Activated CD4-positive, alpha-beta memory T cell treated with anti-CD3 and anti-CD28 coated beads, Interleukin-2, amount 10 ng/mL, durations not matched to agents 7 days and 5 days (primary cell): ENCODE data around the gene MVB12B. TPM values are rescaled to one million over a fixed set of nuclear protein-coding genes. Genes with fewer than 3 reads are reported as not detected.

ENCODE experiments used
- CTCF ChIA-PET: fragments of 350-600 bp; sonication (Branson Sonifier 250); formaldehyde crosslinking; loops from one replicate; lab custom pipeline; 2021; ENCODE audit warnings: antibody characterized with exemption, inconsistent platforms; lab: Charles Lee
- POLR2A ChIA-PET: fragments of 350-600 bp; sonication (Branson Sonifier 250); formaldehyde crosslinking; loops from one replicate; lab custom pipeline; 2021; ENCODE audit warnings: antibody characterized with exemption; lab: Charles Lee
- DNase-seq: peaks from one replicate; pipeline ENCODE4 v3.0.0-alpha.2; 2020
- H3K27ac Mint-ChIP-seq: one replicate; pipeline ENCODE4 v1.8.0; 2021; ENCODE audit warnings: mild to moderate bottlenecking, mixed read lengths
- H3K27me3 Mint-ChIP-seq: one replicate; pipeline ENCODE4 v1.8.0; 2021; ENCODE audit warnings: mixed read lengths
- H3K36me3 Mint-ChIP-seq: one replicate; pipeline ENCODE4 v1.8.0; 2021; ENCODE audit warnings: low read depth, mixed read lengths
- H3K4me1 Mint-ChIP-seq: one replicate; pipeline ENCODE4 v1.8.0; 2021; ENCODE audit warnings: mixed read lengths
- H3K4me3 Mint-ChIP-seq: one replicate; pipeline ENCODE4 v1.8.0; 2021; ENCODE audit warnings: mild to moderate bottlenecking, mixed read lengths
- H3K9me3 Mint-ChIP-seq: one replicate; pipeline ENCODE4 v1.8.0; 2021; ENCODE audit warnings: mixed read lengths
- total RNA-seq, 2 experiments: library from RNA; stranded (reverse); gene quantifications; one replicate each; pipeline ENCODE4 v1.2.3, GENCODE V29; 2021

MVB12B gene
- total RNA-seq, 2 experiments from 2014 or later, result 1.8 to 2.4 TPM

DNA sequence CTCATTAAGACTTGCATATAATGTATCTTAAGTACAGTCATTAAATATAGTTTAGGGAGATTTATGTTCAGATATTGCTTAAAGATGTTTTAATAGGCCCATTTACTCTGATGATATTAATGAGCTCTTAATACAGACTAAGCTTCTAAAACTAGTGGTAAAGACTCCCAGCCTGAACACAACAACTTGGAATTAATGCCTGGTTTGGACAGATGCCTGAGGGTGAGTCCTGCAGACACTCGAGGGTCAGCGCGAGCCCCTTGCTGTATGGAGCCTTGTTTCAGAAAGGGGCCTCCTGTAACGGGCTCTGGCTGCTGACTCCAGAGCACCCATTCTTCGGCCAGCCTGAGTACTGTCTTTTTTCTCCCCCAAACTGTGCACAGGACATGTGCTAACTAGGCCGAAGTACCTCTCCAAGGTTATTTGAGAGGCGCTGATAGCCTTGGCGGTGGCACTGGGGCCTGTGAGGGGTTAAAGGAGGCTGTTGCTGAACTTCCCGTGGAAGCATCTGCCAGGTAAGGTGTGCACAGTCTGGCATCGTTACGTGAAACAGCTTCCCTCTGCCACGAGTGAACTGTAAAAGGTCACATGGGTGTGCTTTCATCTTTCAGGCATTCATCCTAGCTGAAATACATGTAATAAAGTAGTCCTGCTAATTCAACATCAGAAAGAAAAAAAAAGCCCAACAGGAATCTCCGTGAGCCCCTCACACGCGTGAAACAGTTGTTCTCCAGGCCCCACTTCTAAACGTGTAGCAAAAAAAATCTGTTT, 113.4 kb downstream of the MVB12B start:
- no peak overlapping the region for H3K27ac Mint-ChIP-seq
- ChIA-PET CTCF (no interaction called here), POLR2A (interaction anchor here (1.5 kb wide), 1 partner anchor 31 kb away, joined by 5 read pairs; no protein-coding TSS in a partner anchor)
- peaks cover 7% of the 10 kb centered on the region for H3K4me1 Mint-ChIP-seq
- H3K9me3 Mint-ChIP-seq, result no peaks in the 10 kb centered on the region
- no peak overlapping the region for H3K4me3 Mint-ChIP-seq
- H3K36me3 Mint-ChIP-seq, result no peaks in the 10 kb centered on the region
- DNase-seq, result no peak
- peaks cover 9% of the 10 kb centered on the region for H3K27me3 Mint-ChIP-seq

DNA sequence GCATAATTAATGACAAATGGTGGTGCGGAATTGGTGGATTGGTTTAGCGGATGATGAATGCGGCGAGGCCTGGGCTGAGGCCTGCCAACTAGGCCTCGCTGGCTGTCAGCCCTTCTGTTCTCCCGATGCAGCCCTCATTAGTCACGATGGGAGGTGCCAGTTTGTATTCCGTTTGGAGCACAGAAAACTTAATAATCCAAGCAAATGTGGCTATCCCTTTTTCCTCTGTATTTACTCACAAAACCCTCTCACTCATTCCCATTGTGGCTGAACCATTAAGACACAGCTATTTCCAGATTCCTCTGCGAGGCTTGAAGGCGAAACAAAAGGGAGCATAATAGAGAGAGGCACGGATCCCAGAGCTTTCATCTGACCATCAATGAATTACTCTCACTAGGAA, 114.3 kb downstream of the MVB12B start:
- ChIA-PET CTCF (interaction anchor here (0.6 to 1.2 kb wide), 2 partner anchors 117 to 1904 kb away, joined by 3 read pairs; no protein-coding TSS in a partner anchor), POLR2A (no interaction called here)
- no peak overlapping the region for H3K27ac Mint-ChIP-seq
- H3K4me1 Mint-ChIP-seq, result peaks cover 7% of the 10 kb centered on the region
- H3K36me3 Mint-ChIP-seq, result no peaks in the 10 kb centered on the region
- no peak for DNase-seq
- no peaks in the 10 kb centered on the region for H3K9me3 Mint-ChIP-seq
- peaks cover 3% of the 10 kb centered on the region for H3K27me3 Mint-ChIP-seq
- no peak overlapping the region for H3K4me3 Mint-ChIP-seq

DNA sequence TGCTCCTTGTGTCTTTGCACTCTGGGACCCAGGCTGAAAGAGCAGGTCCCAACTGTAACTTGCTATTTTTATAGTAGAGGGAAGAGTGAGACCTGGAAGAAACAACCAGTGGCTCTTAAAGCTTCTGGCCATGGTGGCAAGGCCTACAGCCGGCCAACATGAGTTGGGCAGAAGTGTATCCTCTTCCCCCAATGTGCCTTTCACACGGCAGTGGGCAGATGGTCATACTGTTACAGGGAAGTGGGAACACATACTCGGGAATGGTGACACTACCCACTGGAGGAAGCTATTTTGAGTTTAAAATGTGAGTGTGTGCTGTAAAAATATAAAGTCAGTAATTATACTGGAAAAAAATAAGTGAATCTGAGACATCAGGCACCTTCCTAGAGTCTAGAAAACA, 116.0 kb downstream of the MVB12B start:
- ChIA-PET CTCF (interaction anchor here (0.5 to 1.4 kb wide), 2 partner anchors 115 to 1526 kb away, joined by 3 read pairs; no protein-coding TSS in a partner anchor), POLR2A (interaction anchor here (0.6 to 2.0 kb wide), 3 partner anchors 11 to 173 kb away, joined by 3 to 7 read pairs (median 4); no protein-coding TSS in a partner anchor)
- no peak overlapping the region for H3K27ac Mint-ChIP-seq
- H3K4me3 Mint-ChIP-seq, result no peak overlapping the region
- H3K36me3 Mint-ChIP-seq, result no peaks in the 10 kb centered on the region
- H3K4me1 Mint-ChIP-seq, result peaks cover 7% of the 10 kb centered on the region
- H3K9me3 Mint-ChIP-seq, result no peaks in the 10 kb centered on the region
- H3K27me3 Mint-ChIP-seq, result peaks cover 2% of the 10 kb centered on the region
- no peak for DNase-seq

DNA sequence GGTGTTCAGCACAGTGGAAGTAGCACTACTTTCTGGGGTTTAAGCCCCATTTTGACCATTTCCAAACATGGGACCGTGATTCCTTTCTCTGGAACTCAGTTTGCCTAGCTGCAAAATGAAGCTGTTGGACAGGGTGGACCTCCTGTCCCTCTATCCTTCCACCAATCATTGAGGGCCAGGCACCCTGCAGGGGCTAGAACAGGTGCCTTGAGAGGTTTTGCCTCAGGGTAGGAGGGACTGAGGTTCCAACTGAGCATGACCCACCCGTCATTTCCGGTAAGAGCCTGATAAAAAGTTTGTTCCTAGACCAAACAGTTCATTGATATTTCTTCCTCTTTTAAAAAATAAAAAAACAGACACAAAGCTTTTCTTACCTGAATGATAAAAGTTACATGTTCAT, 116.5 kb downstream of the MVB12B start:
- ChIA-PET CTCF (interaction anchor here (0.5 to 1.4 kb wide), 2 partner anchors 115 to 1526 kb away, joined by 3 read pairs; no protein-coding TSS in a partner anchor), POLR2A (interaction anchor here (1.4 to 2.0 kb wide), 2 partner anchors 11 to 27 kb away, joined by 4 to 7 read pairs; no protein-coding TSS in a partner anchor)

DNA sequence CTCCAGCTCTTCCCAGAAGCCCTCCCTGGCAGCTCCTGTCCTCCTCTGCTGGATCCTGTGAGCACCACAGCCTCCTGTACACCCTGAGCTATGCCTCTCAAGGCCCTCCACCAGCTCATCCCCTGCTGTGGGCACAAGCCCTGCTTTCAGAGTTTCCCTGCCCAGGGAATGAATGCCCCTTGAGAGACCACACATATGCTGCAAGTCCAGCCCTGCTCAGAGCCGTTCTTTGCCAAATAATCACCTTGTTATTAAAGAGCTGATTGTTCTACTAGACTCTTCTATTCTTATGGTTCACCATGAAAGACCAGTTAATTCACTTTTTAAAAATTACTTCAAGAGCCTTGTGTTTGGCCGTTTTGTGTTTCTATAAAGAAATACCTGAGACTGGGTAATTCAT, 121.5 kb downstream of the MVB12B start:
- Mint-ChIP-seq H3K4me1 (no peaks in the 10 kb centered on the region), H3K27me3 (peaks cover 3% of the 10 kb centered on the region), H3K4me3 (no peak overlapping the region), H3K27ac (no peak overlapping the region), H3K36me3 (no peaks in the 10 kb centered on the region), H3K9me3 (no peaks in the 10 kb centered on the region)
- POLR2A ChIA-PET, result no interaction called here
- CTCF ChIA-PET, result no interaction called here
- DNase-seq, result no peak

More for the DNA sequence above, 116.5 kb downstream of the MVB12B start:
- no peak overlapping the region for H3K27ac Mint-ChIP-seq
- H3K36me3 Mint-ChIP-seq, result no peaks in the 10 kb centered on the region
- no peaks in the 10 kb centered on the region for H3K9me3 Mint-ChIP-seq
- H3K27me3 Mint-ChIP-seq, result peaks cover 3% of the 10 kb centered on the region
- peaks cover 7% of the 10 kb centered on the region for H3K4me1 Mint-ChIP-seq
- no peak overlapping the region for H3K4me3 Mint-ChIP-seq
- no peak for DNase-seq

DNA sequence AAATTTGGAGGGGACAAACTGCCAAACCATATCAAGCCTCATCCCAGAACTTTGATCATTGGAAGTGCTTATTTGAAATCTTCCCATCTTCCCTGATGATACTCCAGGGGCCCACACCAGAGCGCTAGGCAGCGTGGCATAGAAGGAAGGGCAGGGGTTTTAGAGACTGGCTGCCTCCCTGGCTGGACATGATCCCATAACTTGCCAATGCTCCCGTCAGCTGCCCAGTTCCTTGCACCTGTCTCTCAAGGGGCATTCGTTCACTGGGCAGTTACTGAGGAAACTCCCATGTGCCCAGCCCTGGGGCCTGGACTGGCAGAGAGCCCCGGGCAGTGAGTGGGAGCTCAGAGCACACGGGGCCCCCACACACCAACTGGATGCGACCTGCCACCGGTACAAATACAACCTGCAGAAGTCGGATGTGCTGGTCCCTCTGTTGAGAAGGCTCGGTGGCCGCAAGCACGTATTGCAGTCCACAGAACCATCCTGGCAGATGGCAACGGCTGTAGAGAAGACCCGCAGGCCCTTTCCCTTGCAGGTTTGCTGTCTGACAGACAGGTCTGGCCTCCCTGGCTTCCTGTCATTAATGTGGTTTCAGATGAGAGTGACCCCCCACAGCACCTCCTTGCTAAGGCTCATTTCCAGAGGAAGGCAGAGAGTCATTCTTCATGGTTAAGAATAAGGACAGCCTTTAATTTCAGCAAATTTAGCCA, 122.4 kb downstream of the MVB12B start:
- POLR2A ChIA-PET, result no interaction called here
- Mint-ChIP-seq H3K27ac (no peak overlapping the region), H3K9me3 (no peaks in the 10 kb centered on the region), H3K27me3 (peaks cover 3% of the 10 kb centered on the region), H3K4me1 (no peaks in the 10 kb centered on the region), H3K4me3 (no peak overlapping the region), H3K36me3 (no peaks in the 10 kb centered on the region)
- CTCF ChIA-PET, result no interaction called here
- no peak for DNase-seq

DNA sequence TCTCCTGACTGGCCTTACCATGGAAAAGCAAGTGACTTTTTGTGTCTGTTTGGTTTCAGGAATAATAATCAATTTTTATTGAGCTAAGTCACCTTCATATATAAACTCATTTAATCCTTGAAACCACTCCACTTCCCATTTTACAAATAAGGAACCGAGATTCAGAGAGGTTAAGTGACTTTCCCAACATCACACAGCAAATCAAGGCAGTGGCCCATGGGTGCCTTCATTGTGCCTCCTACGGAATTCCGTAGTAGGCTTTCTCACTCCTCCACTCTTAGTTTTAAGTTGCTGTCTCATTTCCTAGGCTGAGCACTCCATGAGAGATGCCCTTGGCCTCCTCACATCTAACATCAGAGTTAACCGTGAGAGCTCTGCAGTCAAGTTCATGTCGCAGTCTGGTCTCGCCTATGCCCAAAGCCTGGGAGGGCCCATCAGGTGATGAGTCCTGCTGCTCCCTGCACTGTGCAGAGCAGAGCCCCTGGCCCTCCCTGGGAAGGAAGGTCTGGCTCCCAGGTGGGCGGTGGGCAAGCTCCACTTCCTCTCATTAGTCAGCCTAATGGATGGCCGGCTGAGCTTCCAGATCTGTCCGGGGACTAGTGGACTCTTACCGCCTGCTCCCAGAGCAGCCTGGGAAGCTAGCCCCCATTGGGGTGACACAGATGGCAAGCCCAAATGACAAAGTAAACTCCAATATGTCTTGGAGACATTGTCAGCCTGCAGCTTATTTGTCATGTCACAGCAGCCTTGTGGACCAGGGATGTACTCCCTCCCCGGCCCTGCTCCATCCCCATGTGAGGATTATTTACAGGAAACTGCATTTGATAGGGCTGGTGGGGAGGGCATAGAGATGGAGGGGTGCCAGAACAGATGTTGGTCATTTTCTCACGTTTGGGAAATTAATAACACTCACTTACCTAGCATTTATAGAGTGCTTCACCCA, 123.4 kb downstream of the MVB12B start:
- no peak for DNase-seq
- ChIA-PET POLR2A (no interaction called here), CTCF (no interaction called here)
- Mint-ChIP-seq H3K27ac (no peak overlapping the region), H3K4me1 (no peaks in the 10 kb centered on the region), H3K4me3 (no peak overlapping the region), H3K36me3 (no peaks in the 10 kb centered on the region), H3K27me3 (peaks cover 3% of the 10 kb centered on the region), H3K9me3 (no peaks in the 10 kb centered on the region)

DNA sequence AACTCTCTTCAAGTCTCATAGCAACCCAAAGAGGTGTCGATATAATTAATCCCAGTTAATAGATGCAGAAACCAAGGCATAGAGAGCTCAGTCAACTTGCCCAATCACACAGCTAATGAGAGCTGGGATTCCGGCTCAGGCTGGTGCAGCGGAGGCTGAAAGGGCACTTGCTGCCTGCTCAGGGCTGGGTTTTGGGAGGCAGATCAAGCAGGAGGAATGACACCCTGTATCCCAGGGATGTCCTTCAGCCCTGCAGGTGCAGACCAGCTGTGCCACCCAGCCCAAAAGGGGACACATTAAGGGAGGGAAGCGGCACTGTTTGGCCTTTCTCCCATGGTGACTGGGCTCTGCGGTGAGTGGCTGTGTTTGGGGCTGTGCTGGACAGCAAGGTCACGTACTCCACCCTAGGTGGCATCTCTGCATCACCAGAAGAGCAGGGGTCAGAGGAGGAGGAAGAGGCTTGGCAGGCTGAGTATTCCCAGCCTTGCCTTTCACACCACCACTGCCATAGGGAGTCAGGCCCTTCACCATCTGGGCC, 124.1 kb downstream of the MVB12B start:
- Mint-ChIP-seq H3K4me3 (no peak overlapping the region), H3K4me1 (no peaks in the 10 kb centered on the region), H3K27ac (no peak overlapping the region), H3K9me3 (no peaks in the 10 kb centered on the region), H3K36me3 (no peaks in the 10 kb centered on the region), H3K27me3 (peaks cover 3% of the 10 kb centered on the region)
- no peak for DNase-seq
- ChIA-PET POLR2A (no interaction called here), CTCF (interaction anchor here (1.5 kb wide), 1 partner anchor 48 kb away, joined by 7 read pairs; no protein-coding TSS in a partner anchor)

DNA sequence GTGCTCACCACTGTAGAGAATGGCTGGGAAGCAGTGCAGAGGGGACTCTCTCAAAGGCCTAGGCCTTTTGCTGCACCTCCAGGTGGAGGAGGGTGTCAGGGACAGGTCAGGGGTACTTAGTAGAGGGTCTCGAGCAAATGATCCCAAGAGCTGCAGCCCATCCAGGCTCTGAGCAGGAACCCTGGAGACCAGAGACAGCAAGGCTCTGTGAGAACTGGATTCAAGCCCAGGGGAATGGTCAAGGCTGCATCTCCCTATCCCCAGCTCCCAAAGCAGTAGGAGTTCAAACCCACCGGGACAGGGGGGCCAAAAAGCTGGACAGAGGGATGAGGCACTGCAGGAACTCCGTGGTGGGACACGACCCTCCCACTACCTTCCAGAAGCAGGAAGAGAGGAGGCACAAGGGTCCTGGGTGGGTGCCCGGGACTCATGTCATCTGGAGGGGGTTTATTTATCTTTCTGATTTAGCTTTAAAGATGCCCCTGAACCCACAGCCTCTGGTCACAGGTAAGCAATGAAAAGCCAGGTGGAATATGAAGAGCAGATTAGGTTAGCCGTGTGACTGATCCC, 124.8 kb downstream of the MVB12B start:
- no peak overlapping the region for H3K4me3 Mint-ChIP-seq
- ChIA-PET CTCF (interaction anchor here (1.5 to 1.9 kb wide), 3 partner anchors 40 to 106 kb away, joined by 4 to 7 read pairs (median 7); no protein-coding TSS in a partner anchor), POLR2A (no interaction called here)
- peaks cover 3% of the 10 kb centered on the region for H3K27me3 Mint-ChIP-seq
- no peak for DNase-seq
- no peaks in the 10 kb centered on the region for H3K36me3 Mint-ChIP-seq
- H3K27ac Mint-ChIP-seq, result no peak overlapping the region
- H3K9me3 Mint-ChIP-seq, result no peaks in the 10 kb centered on the region
- H3K4me1 Mint-ChIP-seq, result no peaks in the 10 kb centered on the region

DNA sequence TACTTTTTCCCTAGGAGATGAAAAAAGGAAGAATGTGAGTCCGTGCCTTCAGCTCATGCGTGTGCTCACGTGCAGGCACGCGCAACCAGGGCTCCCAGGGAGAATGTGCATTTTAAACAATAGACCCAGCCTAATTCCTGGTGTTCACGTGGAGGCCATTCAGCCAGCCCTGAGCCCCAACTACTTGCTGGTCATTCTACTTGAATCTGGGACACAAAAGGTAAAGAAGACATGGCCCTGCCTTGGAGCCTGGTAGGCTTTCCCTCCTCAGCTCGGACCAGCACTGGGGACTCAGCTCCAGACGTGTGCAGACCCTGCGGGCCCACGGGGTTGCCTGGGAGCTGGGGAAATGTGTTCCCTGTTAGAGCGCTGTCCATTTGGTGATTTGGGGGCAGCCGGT, 125.5 kb downstream of the MVB12B start:
- peaks cover 3% of the 10 kb centered on the region for H3K27me3 Mint-ChIP-seq
- DNase-seq, result no peak
- H3K9me3 Mint-ChIP-seq, result no peaks in the 10 kb centered on the region
- H3K4me3 Mint-ChIP-seq, result no peak overlapping the region
- no peaks in the 10 kb centered on the region for H3K36me3 Mint-ChIP-seq
- no peaks in the 10 kb centered on the region for H3K4me1 Mint-ChIP-seq
- CTCF ChIA-PET, result interaction anchor here (1.0 to 1.9 kb wide), 4 partner anchors 40 to 106 kb away, joined by 3 to 7 read pairs (median 6); no protein-coding TSS in a partner anchor
- POLR2A ChIA-PET, result no interaction called here
- H3K27ac Mint-ChIP-seq, result no peak overlapping the region

DNA sequence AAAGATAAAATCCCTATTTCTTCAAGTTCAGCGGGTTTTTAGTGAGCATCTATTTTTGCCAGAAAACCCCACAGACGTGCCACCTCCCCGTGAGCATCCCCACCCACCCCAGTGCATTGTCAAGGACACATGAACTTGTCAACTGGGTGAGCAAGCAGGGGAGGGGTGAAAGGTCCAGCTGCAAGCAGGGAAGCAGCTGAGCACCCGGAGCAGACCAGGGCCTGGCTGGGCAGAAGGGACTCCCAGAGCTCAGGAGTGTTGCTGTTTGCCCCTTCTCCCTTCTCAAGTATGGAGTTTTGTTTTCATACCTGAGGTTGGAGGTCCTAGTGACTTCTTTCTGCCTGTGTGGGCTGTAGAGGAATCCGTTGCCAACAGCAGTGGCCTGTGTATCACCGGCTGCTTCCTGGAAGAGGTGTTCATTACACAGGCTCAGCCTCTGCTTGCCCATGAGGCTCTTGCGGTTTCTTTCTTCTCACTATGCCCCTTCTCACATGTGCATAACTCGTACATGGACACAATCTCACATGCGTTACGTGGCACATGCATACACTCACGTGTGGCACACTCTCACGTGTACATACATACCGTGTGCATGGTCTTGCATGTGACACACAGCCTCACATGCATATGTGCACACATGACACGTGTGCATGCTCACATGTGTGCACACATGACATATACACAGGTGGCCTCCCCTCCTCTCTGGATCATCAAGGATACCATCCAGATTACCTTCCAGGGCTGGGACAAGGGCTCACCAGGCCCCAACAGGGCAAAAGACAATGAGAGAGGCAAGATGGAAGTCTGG, 126.7 kb downstream of the MVB12B start:
- no peak overlapping the region for H3K27ac Mint-ChIP-seq
- no peaks in the 10 kb centered on the region for H3K36me3 Mint-ChIP-seq
- no peaks in the 10 kb centered on the region for H3K9me3 Mint-ChIP-seq
- ChIA-PET CTCF (interaction anchor here (1.0 to 1.9 kb wide), 3 partner anchors 38 to 105 kb away, joined by 3 to 7 read pairs (median 4); no protein-coding TSS in a partner anchor), POLR2A (no interaction called here)
- H3K4me3 Mint-ChIP-seq, result no peak overlapping the region
- H3K4me1 Mint-ChIP-seq, result no peaks in the 10 kb centered on the region
- DNase-seq, result no peak
- H3K27me3 Mint-ChIP-seq, result no peaks in the 10 kb centered on the region
